HUES6 (cell line): ENCODE results near the gene ACSL5.

Experiments used
- H3K27ac ChIP-seq: 2 replicates; pipeline ENCODE4 v1.7.0; 2013; ENCODE audit warnings: low read depth, mild to moderate bottlenecking, low read length, inconsistent platforms
- H3K27me3 ChIP-seq: 2 replicates; pipeline ENCODE4 v1.6.1; 2013; ENCODE audit warnings: low read length; ENCODE audit not compliant: control insufficient read depth, insufficient read depth
- H3K36me3 ChIP-seq: 2 replicates; pipeline ENCODE4 v1.6.1; 2013; ENCODE audit warnings: low read length; ENCODE audit not compliant: control insufficient read depth, insufficient read depth
- H3K4me1 ChIP-seq: 2 replicates; pipeline ENCODE4 v1.6.1; 2013; ENCODE audit warnings: low read length; ENCODE audit not compliant: control insufficient read depth, insufficient read depth
- H3K4me3 ChIP-seq: 2 replicates; pipeline ENCODE4 v1.5.1; 2013; ENCODE audit warnings: low read depth, low read length
- H3K9ac ChIP-seq: one replicate; pipeline ENCODE4 v1.6.1; 2013; ENCODE audit warnings: mild to moderate bottlenecking, low read length
- H3K9me3 ChIP-seq: 2 replicates; pipeline ENCODE4 v1.6.1; 2013; ENCODE audit warnings: low read depth, low read length; ENCODE audit not compliant: control insufficient read depth, insufficient read depth

Gene ACSL5

DNA sequence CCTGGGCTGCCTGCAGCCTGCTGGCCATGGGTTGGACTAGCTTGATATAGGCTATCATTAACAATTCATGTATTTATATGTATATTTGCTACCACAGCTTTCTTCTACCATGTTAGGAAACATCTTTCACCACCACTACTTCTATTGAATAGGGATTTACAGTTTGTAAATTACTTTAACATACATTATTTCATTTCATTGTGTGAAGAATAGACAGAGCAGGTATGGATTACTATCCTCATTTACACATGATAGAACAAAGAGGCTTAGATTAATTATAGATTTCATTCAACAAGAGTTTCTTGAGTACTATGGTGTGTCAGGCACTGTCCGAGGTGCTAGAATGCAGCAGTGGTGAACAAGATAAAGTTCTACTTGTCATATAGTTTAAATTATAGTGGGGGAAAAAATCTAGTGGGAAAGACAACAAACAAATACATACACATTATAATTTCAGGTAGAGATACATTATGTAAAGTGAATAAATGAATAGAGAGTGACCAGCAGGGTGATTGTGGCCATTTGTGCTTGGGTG is 93.7 kb downstream of the ACSL5 start:
- H3K4me3 ChIP-seq, result no peak overlapping the region
- peaks cover 26% of the 10 kb centered on the region for H3K36me3 ChIP-seq
- 0 out of 2 replicates have a peak, but pooled peaks cover 4% of the 10 kb centered on the region for H3K9me3 ChIP-seq
- H3K27me3 ChIP-seq, result no peaks in the 10 kb centered on the region
- no peak overlapping the region for H3K9ac ChIP-seq
- no peaks in the 10 kb centered on the region for H3K4me1 ChIP-seq
- H3K27ac ChIP-seq, result no peak overlapping the region

DNA sequence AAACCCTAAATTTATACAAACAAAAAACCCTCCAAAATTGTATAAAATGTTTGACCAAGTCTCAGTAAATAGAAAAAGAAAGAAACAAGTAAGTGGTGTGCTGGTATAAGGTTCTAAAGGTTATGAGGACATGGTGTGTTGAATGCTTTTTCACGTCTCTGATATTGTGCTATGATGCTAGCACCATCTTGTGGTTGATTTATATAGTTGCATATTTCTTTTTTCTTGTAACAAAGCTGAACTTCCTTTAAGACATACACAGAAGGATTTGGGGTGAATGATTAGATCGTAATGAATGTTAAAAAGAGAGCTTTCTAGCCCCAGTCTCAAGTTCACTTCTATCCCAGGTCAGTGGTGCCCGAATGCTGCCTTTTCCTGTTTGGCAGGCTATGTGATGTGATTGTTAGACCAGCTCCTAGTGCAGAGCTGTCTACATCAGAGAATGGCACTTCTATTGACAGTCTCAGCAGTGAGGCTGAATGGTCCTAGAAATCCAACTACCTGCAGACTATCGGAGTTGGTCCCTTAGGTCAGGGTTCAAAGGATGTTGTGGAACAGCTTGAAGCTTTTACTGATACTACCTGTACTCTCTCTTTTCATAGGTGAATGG is 98.1 kb downstream of the ACSL5 start:
- H3K27me3 ChIP-seq, result no peaks in the 10 kb centered on the region
- no peak overlapping the region for H3K4me3 ChIP-seq
- no peak overlapping the region for H3K9ac ChIP-seq
- no peak overlapping the region for H3K27ac ChIP-seq
- no peaks in the 10 kb centered on the region for H3K4me1 ChIP-seq
- 0 out of 2 replicates have a peak, but pooled peaks cover 9% of the 10 kb centered on the region for H3K36me3 ChIP-seq
- H3K9me3 ChIP-seq, result no peaks in the 10 kb centered on the region

DNA sequence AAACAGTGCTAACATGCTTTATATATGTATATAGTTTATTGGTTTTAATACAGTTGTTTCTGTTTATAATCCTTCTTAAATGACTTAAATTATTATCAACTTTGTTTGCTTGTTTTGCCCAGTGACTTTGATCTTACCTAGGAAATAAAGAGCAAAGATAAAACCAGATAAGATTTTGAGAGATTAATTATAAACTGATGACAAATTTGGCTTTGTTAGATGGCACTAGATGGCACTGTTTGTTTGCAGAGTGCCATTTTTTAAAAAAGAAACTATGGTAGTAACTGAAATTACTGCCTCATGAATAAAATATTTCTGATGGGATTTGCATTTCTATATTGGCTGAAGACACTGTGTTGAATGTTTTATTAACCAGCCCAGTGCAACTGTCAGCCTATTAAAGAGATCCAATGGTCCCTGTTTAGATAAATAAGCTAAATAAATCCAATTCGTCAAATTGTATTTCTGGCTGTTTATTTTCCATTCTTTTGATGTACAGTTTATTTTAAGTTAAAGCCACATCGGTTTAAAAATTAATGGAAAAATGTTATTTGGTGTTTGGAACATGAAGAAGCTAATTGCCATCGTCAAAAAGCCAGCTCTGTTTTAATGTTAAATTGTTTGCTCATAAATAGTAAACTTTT is 101.8 kb downstream of the ACSL5 start:
- Histone ChIP-seq H3K9me3 (no peaks in the 10 kb centered on the region), H3K4me3 (no peak overlapping the region), H3K27me3 (no peaks in the 10 kb centered on the region), H3K27ac (no peak overlapping the region), H3K36me3 (no peaks in the 10 kb centered on the region), H3K4me1 (no peaks in the 10 kb centered on the region), H3K9ac (no peak overlapping the region)
